Common myeloid progenitor, CD34-positive (primary cell): Measurements from ENCODE around the gene AKT1.

Experiments used
- CTCF ChIA-PET: fragments of 350-600 bp; sonication (Branson Sonifier 250); formaldehyde crosslinking; loops from one replicate; lab custom pipeline; 2021; ENCODE audit warnings: antibody characterized with exemption; lab: Charles Lee
- POLR2A ChIA-PET: fragments of 350-600 bp; sonication (Branson Sonifier 250); formaldehyde crosslinking; loops from one replicate; lab custom pipeline; 2021; ENCODE audit warnings: antibody characterized with exemption; lab: Charles Lee
- DNase-seq, 3 donors: peaks; one replicate each; pipeline versions ENCODE4 v3.0.0 to v3.0.0-alpha.2; 2013
- H3K27ac ChIP-seq, 2 experiments: 1 replicate in 1 of 2; 2 replicates in 1 of 2; pipeline ENCODE4 v1.7.0; 2013; ENCODE audit warnings: inconsistent platforms in 2 of 2, low read length in 2 of 2, mild to moderate bottlenecking in 2 of 2, low read depth in 1 of 2, moderate library complexity in 1 of 2; ENCODE audit not compliant: severe bottlenecking in 2 of 2, insufficient read depth in 1 of 2, poor library complexity in 1 of 2
- H3K27me3 ChIP-seq, 5 experiments: replicated peaks in 2 of 5; 1 replicate in 3 of 5; 2 replicates in 2 of 5; pipeline versions ENCODE4 v1.6.1 to v1.7.0; 2013; ENCODE audit warnings: low read length in 4 of 5, mild to moderate bottlenecking in 2 of 5, moderate library complexity in 2 of 5, inconsistent platforms in 1 of 5; ENCODE audit not compliant: insufficient read depth in 5 of 5, control insufficient read depth in 4 of 5
- H3K36me3 ChIP-seq, 4 experiments: 1 replicate in 2 of 4; 2 replicates in 2 of 4; pipeline versions ENCODE4 v1.6.1 to v1.7.0; 2013; ENCODE audit warnings: low read length in 3 of 4, control low read depth in 1 of 4, mild to moderate bottlenecking in 1 of 4; ENCODE audit not compliant: control insufficient read depth in 4 of 4, insufficient read depth in 4 of 4
- H3K4me1 ChIP-seq, 4 experiments: 1 replicate in 3 of 4; 2 replicates in 1 of 4; pipeline versions ENCODE4 v1.6.1 to v1.7.1; 2013; ENCODE audit warnings: low read length in 3 of 4, mild to moderate bottlenecking in 3 of 4, control low read depth in 1 of 4, inconsistent platforms in 1 of 4, moderate library complexity in 1 of 4; ENCODE audit not compliant: control insufficient read depth in 4 of 4, insufficient read depth in 4 of 4; ENCODE audit errors: control extremely low read depth in 1 of 4
- H3K4me3 ChIP-seq, 7 experiments: 1 replicate in 4 of 7; 2 replicates in 3 of 7; pipeline versions ENCODE4 v1.5.1 to v1.7.0; 2013; ENCODE audit warnings: mild to moderate bottlenecking in 7 of 7, low read length in 6 of 7, moderate library complexity in 6 of 7, inconsistent platforms in 2 of 7, low read depth in 2 of 7, control low read depth in 1 of 7; ENCODE audit not compliant: insufficient read depth in 4 of 7, control insufficient read depth in 1 of 7; ENCODE audit errors: extremely low read depth in 1 of 7
- H3K9me3 ChIP-seq, 5 experiments: 1 replicate in 4 of 5; 2 replicates in 1 of 5; pipeline versions ENCODE4 v1.6.1 to v1.7.1; 2013; ENCODE audit warnings: low read length in 4 of 5, mild to moderate bottlenecking in 2 of 5, inconsistent platforms in 1 of 5, low read depth in 1 of 5, moderate library complexity in 1 of 5; ENCODE audit not compliant: control insufficient read depth in 4 of 5, insufficient read depth in 2 of 5; ENCODE audit errors: control extremely low read depth in 1 of 5
- WGBS: methylation state at CpG from one replicate; pipeline ENCODE4 v1.1.5; 2013; ENCODE audit not compliant: insufficient coverage; 5-methylcytosine and 5-hydroxymethylcytosine counted together

The AKT1 gene

DNA sequence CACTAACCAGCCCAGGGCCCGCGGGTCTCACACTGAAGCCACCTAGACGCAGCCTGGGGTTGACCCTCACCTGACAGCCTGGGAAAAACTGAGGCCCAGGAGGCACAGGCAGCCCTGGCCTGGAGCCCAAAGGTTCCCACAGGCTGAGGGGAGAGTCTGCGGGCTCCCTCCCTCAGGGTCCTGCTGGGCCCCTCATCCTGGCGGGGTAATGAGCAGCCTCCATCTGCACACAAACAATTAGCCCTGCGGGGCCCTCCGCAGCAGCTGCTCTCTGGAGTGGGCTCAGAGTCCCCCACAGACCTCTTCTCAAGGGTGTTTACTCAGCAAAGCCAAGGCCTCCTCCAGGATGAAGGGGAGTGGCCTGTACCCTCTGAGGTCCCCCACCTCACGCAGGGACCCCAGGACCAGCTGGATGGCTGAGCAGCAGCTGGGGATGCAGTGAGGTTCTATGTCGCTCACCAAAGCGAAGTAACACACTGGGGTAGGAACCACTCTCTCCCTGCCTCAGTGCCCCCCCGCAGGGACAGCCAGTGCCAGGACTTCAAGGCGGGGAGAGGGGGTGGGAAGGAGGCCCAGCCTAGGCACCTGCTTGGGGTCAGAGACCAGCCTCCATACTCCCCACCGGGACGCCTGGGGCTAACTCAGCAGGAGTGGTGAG lies 7.3 kb downstream of the AKT1 start:
- H3K4me1 ChIP-seq: peaks cover 0 to 58% (median 36%) of the 10 kb centered on the region in 4 experiments
- WGBS: 91% methylated on average over 13 of the region's 14 CpGs
- H3K36me3 ChIP-seq: peaks cover 3 to 75% (median 23%) of the 10 kb centered on the region in 4 experiments
- H3K4me3 ChIP-seq: no peak overlapping the region
- no peaks in the 10 kb centered on the region for H3K27me3 ChIP-seq
- H3K27ac ChIP-seq: peak overlapping the region in 1 of 2 experiments; percentile 34
- H3K9me3 ChIP-seq: no peaks in the 10 kb centered on the region
- ChIA-PET POLR2A (interaction anchor here (1.0 kb wide), 1 partner anchor 9 kb away, joined by 3 read pairs; no protein-coding TSS in a partner anchor), CTCF (interaction anchor here (1.0 to 1.9 kb wide), 5 partner anchors 17 to 37 kb away, joined by 4 to 8 read pairs (median 6); no protein-coding TSS in a partner anchor)
- no peak for DNase-seq

DNA sequence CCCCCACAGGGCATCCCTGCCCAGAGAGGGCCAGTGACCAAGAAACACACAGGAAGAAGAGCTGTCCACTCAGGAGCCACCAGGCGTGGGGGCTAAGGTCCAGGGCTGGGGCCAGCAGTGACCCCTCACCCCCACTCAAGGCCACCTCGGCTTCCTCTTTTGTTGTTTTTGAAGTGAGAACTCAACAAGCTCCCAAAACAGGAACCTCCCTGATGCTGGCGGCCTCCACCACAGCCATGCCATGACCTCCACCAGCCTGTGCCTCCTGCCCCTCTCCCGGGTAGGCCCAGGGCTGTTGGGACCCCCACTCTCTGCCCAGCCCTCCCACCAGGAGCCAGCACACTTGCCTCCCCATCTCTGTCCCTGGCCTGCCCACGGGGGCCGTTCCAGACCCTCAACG lies 7.8 kb downstream of the AKT1 start:
- no peaks in the 10 kb centered on the region for H3K27me3 ChIP-seq
- peak in 2 of 3 donors; percentile 72 to 78 for DNase-seq
- H3K4me3 ChIP-seq: peak overlapping the region in 1 of 7 experiments; percentile 42
- peaks cover 3 to 74% (median 23%) of the 10 kb centered on the region in 4 experiments for H3K36me3 ChIP-seq
- H3K9me3 ChIP-seq: no peaks in the 10 kb centered on the region
- 75% methylated on average over 6 of the region's 7 CpGs for WGBS
- peak overlapping the region in 1 of 2 experiments; percentile 34 for H3K27ac ChIP-seq
- ChIA-PET POLR2A (interaction anchor here (1.0 kb wide), 1 partner anchor 10 kb away, joined by 3 read pairs; no protein-coding TSS in a partner anchor), CTCF (interaction anchor here (1.0 to 1.9 kb wide), 8 partner anchors 10 to 38 kb away, joined by 3 to 8 read pairs (median 4); no protein-coding TSS in a partner anchor)
- peaks cover 0 to 53% (median 32%) of the 10 kb centered on the region in 4 experiments for H3K4me1 ChIP-seq

DNA sequence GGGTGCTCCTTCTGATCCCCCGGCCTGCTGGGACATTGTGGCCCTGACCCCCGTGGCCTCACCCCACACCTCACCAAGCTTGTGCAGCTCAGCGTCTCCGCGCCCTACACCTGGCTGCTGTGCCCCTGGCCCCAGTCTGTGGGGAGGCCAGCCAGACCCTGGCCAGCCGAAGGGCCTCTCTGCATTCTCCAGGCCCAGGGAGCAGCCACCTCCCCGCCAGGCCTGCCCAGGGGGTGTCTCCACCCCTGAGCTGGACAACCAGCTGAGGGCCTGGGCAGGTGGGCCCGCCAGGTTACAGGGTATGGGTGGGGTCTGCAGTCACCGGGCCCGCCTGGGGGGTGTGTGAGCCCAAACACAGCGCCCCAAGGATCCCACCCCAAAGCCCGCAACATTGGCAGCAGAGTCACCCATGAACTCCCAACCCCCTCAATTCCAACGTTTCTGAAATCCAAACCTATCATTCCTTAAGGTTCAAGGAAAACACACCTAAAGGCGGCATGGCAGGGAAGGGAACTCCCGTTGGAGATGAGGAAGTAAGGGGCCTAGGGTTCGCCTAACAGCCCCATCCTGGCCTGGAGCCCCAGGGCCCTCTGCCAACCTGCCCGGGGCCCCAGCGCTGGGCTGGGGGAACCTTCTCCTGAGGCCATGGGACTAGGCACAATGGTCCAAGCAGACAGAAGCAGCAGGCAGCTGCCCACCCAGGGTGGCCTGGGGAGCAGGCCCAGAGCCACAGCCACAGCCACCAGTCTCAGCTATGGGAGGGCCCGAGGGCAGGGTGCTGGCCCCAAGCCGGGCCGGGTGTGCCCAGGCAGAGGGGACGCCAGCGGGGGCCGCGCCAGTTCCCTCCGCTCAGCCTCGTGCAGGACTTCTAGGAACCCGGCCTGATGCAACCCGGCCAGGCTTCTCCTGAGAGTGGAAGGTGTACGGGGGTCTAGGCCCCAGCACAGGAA lies 8.5 kb downstream of the AKT1 start:
- peaks cover 3 to 70% (median 24%) of the 10 kb centered on the region in 4 experiments for H3K36me3 ChIP-seq
- no peaks in the 10 kb centered on the region for H3K9me3 ChIP-seq
- H3K27me3 ChIP-seq: no peaks in the 10 kb centered on the region
- ChIA-PET POLR2A (interaction anchor here (1.0 kb wide), 1 partner anchor 11 kb away, joined by 3 read pairs; no protein-coding TSS in a partner anchor), CTCF (interaction anchor here (1.0 to 1.9 kb wide), 8 partner anchors 9 to 39 kb away, joined by 3 to 8 read pairs (median 4); no protein-coding TSS in a partner anchor)
- peaks cover 0 to 53% (median 32%) of the 10 kb centered on the region in 4 experiments for H3K4me1 ChIP-seq
- H3K27ac ChIP-seq: peak overlapping the region in 1 of 2 experiments; percentile 34
- WGBS: 78% methylated on average over 19 of the region's 30 CpGs
- no peak for DNase-seq
- H3K4me3 ChIP-seq: peak overlapping the region in 2 of 7 experiments; percentile 28 to 45

DNA sequence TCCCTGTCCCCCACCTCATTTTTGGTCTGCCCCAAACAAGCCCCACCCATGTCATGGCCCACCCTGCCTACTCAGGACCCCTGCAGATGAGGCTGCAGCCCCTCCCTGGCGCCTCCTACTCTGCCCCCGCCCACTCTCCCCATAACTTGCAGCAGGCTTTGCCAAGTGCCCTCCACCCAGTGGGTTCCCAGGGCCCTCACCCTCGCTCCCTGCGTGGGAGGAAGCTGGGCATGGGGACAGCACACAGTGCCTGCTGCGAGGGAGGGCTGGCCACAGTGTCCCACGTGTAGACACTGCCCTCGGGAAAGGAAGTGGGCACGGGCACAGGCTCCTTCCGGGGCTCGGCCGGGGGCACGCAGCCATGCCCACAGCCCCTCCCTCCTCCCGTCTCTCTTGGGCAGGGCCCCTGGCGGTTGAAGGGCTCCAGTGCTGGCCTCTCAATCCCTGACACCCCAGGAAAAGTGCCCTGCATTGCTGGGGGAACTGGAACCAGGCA lies 9.4 kb downstream of the AKT1 start:
- Histone ChIP-seq H3K27me3 (no peaks in the 10 kb centered on the region), H3K27ac (no peak overlapping the region), H3K4me1 (peaks cover 0 to 53% (median 32%) of the 10 kb centered on the region in 4 experiments), H3K4me3 (peak overlapping the region in 1 of 7 experiments; percentile 28), H3K36me3 (peaks cover 1 to 64% (median 17%) of the 10 kb centered on the region in 4 experiments), H3K9me3 (no peaks in the 10 kb centered on the region)
- CTCF ChIA-PET: interaction anchor here (1.2 to 1.9 kb wide), 4 partner anchors 8 to 40 kb away, joined by 3 to 7 read pairs (median 4); no protein-coding TSS in a partner anchor
- peak; percentile 36 to 74 (median 59) for DNase-seq
- 21% methylated on average over 8 of the region's 14 CpGs for WGBS
- POLR2A ChIA-PET: no interaction called here

DNA sequence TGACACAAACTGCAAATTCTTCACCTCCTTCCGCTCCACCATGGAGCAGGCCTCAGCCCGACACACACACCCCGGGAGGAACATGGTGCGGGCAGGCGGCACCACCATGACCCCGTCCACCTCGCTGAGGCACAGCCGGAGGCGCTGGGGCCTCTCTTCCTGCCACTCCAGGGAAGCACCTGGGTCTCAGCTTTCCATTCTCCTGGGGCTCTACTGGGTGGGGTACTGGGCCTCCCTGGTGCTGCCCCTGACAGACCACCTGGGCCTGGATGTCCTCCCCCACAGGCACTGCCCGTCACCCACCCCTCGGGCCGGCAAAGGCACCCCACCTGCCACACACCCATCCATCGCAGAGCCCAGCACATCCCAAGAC lies 9.9 kb downstream of the AKT1 start:
- no peaks in the 10 kb centered on the region for H3K9me3 ChIP-seq
- CTCF ChIA-PET: interaction anchor here (1.0 to 1.3 kb wide), 3 partner anchors 11 to 40 kb away, joined by 4 to 5 read pairs (median 4); no protein-coding TSS in a partner anchor
- H3K4me3 ChIP-seq: no peak overlapping the region
- POLR2A ChIA-PET: no interaction called here
- H3K27ac ChIP-seq: no peak overlapping the region
- 70% methylated on average over 10 of the region's 13 CpGs for WGBS
- H3K36me3 ChIP-seq: peaks cover 0 to 60% (median 15%) of the 10 kb centered on the region in 4 experiments
- peaks cover 0 to 53% (median 32%) of the 10 kb centered on the region in 4 experiments for H3K4me1 ChIP-seq
- no peaks in the 10 kb centered on the region for H3K27me3 ChIP-seq
- no peak for DNase-seq

DNA sequence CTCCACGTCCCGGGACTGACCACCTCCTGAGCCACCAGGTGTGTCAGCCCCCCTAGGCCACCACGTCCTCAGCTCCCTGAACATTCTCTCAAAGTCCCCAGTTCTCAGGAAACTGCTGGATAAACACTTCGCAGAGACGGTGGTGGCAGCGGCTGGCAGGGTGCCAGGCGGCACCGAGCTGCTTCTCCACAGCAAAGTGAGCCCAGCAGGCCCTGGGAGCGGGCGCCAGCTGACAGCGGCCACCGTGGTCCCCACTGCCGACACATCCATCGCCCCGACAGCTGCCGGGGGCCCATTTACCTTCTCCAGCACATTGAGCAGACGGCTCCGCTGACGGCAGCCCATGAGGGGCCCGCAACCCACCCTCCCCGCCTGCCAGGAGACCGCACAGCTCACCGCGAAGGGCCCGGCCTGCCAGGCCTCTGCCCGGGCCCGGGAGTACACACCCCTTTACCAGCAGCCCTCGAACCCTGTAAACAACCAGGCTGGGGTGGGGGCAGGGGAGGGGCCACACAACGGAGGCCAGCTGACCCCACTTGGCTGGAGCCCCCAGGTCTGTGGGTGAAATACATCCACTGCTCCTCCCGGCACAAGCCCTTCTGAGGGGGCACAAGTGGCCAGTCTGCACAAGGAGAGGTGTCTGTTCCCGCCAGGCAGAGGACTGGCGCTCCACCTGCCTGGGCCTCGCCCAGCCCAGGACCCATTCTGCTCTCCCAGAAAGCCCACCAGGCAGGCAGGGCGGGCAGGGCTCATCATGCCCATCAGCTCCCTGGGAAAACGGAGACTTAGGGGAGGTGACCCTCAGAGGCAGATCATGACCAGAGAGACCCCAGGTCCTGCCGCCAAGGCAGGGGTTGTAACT lies 10.5 kb downstream of the AKT1 start:
- Histone ChIP-seq H3K27ac (no peak overlapping the region), H3K4me1 (peaks cover 0 to 53% (median 32%) of the 10 kb centered on the region in 4 experiments), H3K36me3 (peaks cover 0 to 57% (median 16%) of the 10 kb centered on the region in 4 experiments), H3K4me3 (no peak overlapping the region), H3K9me3 (no peaks in the 10 kb centered on the region), H3K27me3 (no peaks in the 10 kb centered on the region)
- DNase-seq: peak in 2 of 3 donors; percentile 53 to 66
- WGBS: 70% methylated on average over 28 of the region's 36 CpGs
- CTCF ChIA-PET: interaction anchor here (1.0 to 1.3 kb wide), 5 partner anchors 12 to 42 kb away, joined by 4 to 5 read pairs (median 4); no protein-coding TSS in a partner anchor
- POLR2A ChIA-PET: no interaction called here
